ENCODE measurements around the gene EMID1.
A peak's percentile ranks its signal among the peaks of the same experiment; 100 is the strongest.

The EMID1 gene

GRCh38 chr22:29298641-29299040, 92.9 kb downstream of the EMID1 start:
- DNase-seq = no peak

- no peak for DNase-seq
Measured at GRCh38 chr22:29299136-29299900, 93.6 kb downstream of the EMID1 start.

- no peak for DNase-seq
Measured at GRCh38 chr22:29300467-29300806, 94.7 kb downstream of the EMID1 start.

GRCh38 chr22:29300807-29301601, 95.3 kb downstream of the EMID1 start:
- no peak for DNase-seq

GRCh38 chr22:29301716-29302401, 96.2 kb downstream of the EMID1 start:
- no peak for DNase-seq

GRCh38 chr22:29302402-29302680, 96.6 kb downstream of the EMID1 start:
- no peak for DNase-seq

GRCh38 chr22:29302681-29303465, 97.2 kb downstream of the EMID1 start:
- no peak for DNase-seq

- no peak for DNase-seq
Measured at GRCh38 chr22:29305836-29306174, 100.1 kb downstream of the EMID1 start.

GRCh38 chr22:29306175-29306834, 100.6 kb downstream of the EMID1 start, which contains the start of gene GAS2L1:
Gene GAS2L1, plus strand, starts transcription at chr22:29306650. Its CDS starts 1,456 bp downstream, at chr22:29308106.
- DNase-seq = peak; percentile 44 to 54

GRCh38 chr22:29306835-29307595, 101.3 kb downstream of the EMID1 start:
- DNase-seq = peak; percentile 41 to 48

GRCh38 chr22:29307596-29308147, 102.0 kb downstream of the EMID1 start:
- DNase-seq = no peak

GRCh38 chr22:29308148-29308790, 102.6 kb downstream of the EMID1 start:
- DNase-seq = no peak

GRCh38 chr22:29308791-29309262, 103.1 kb downstream of the EMID1 start:
- no peak for DNase-seq

All from NCI-H2081 (cell line).